Psoas muscle (tissue), 8 donors: Measurements from ENCODE around the gene SNHG17. TPM values are rescaled to one million over a fixed set of nuclear protein-coding genes. Genes with fewer than 3 reads are reported as not detected.
"Not testable (repeated sequence)": the region's sequence is repeated elsewhere in the genome, so short reads cannot be mapped to it uniquely, and the experiment has no call there.

Source experiments
- ATAC-seq, 4 donors: fragments of 200-7000 bp; cut with Tn5 transposase; one replicate each; pipeline ENCODE4 v1.9.1; 2020; ENCODE audit warnings: moderate library complexity in 3 of 4, mild to moderate bottlenecking in 2 of 4
- DNase-seq, 2 donors: peaks; one replicate each; pipeline ENCODE4 v3.0.0-alpha.2; 2020
- H3K27ac ChIP-seq: fragments of 200-600 bp; one replicate; pipeline ENCODE4 v1.8.0; 2022
- H3K27me3 ChIP-seq, 3 donors: fragments of 200-600 bp in 1 of 3; one replicate each; pipeline versions ENCODE4 v1.6.1 to v1.8.0; 2013 to 2022; ENCODE audit warnings: low read length in 2 of 3, mild to moderate bottlenecking in 2 of 3, moderate library complexity in 1 of 3; ENCODE audit not compliant: insufficient read depth in 3 of 3
- H3K36me3 ChIP-seq, 2 donors: fragments of 200-600 bp in 1 of 2; one replicate each; pipeline versions ENCODE4 v1.6.1 to v1.8.0; 2013 to 2022; ENCODE audit warnings: low read depth in 1 of 2, mild to moderate bottlenecking in 1 of 2, moderate library complexity in 1 of 2; ENCODE audit not compliant: insufficient read depth in 1 of 2
- H3K4me1 ChIP-seq: fragments of 200-600 bp; one replicate; pipeline ENCODE4 v1.8.0; 2022
- H3K4me3 ChIP-seq: fragments of 200-600 bp; one replicate; pipeline ENCODE4 v1.8.0; 2022; ENCODE audit warnings: mild to moderate bottlenecking
- H3K9me3 ChIP-seq: fragments of 200-600 bp; one replicate; pipeline ENCODE4 v1.8.0; 2022
- CTCF ChIP-seq: fragments of 200-600 bp; IDR thresholded peaks from one replicate; pipeline ENCODE4 v1.8.0; 2022; ENCODE audit warnings: antibody characterized with exemption
- WGBS, 3 donors: extraction: QIAGEN DNeasy Blood & Tissue Kit; methylation state at CpG; one replicate each; pipeline versions ENCODE4 v1.1.6 to v1.1.7; 2013; 5-methylcytosine and 5-hydroxymethylcytosine counted together
- intact Hi-C, 2 donors: fragments of 100-400 bp; cut with DNase I; formaldehyde crosslinking; loops; one replicate each; pipeline versions ENCODE4 v1.11.0 to v1.14.2; 2022
- polyA plus RNA-seq, 3 donors: library from polyadenylated mRNA; stranded (reverse); fragments of 200-250 nt; gene quantifications; one replicate each; pipeline ENCODE4 v1.2.3, GENCODE V29; 2013
- total RNA-seq, 4 donors: library from RNA; stranded (reverse); fragmentation: NEBNext Ultra II Directional in 2 of 4; extraction: Animal tissue kit (Norgen Biotek cat#: 25700) in 2 of 4; gene quantifications; one replicate each; pipeline versions ENCODE4 v1.2.1 to v1.2.4, GENCODE V29; 2021 to 2023
- donor health status: healthy with polysubstance abuse.
- donor health status: DM: no; HTN: no; CAD: no; lungs with moderate emphysema.
- donor health status: Bipolar disorder and iron deficiency.
- donor health status: healthy.
- donor health status: DM: yes; HTN: yes; CAD: no.
- donor health status: DM: no; HTN: no; CAD: no.
- donor health status: DM: no; HTN: no; CAD: no.
- donor health status: DM: yes; HTN: yes; CAD: no.

Gene SNHG17
- total and polyA plus RNA-seq, 7 donors = 4.6 to 26.0 (median 18.7) TPM

GRCh38 chr20:38392356-38392755 is 42.8 kb downstream of the SNHG17 start:
- Histone ChIP-seq H3K9me3 (no peaks in the 10 kb centered on the region), H3K27ac (no peak overlapping the region), H3K27me3 (no peaks in the 10 kb centered on the region), H3K4me1 (no peaks in the 10 kb centered on the region), H3K36me3 (no peaks in the 10 kb centered on the region), H3K4me3 (no peak overlapping the region)
- TF ChIP-seq CTCF = no peak
- WGBS, 3 donors = 63 to 70% (median 70%) methylated on average over 3 of the region's 3 CpGs
- ATAC-seq (peak in 1 of 4 donors; percentile 41), DNase-seq (no peak)
- intact Hi-C loops = no loop called here

- no peak for TF ChIP-seq CTCF
- DNase-seq = no peak
- WGBS, 3 donors = 58 to 74% (median 63%) methylated on average over 4 of the region's 4 CpGs
These were observed 47.2 kb downstream of the SNHG17 start for GRCh38 chr20:38387953-38388352.

GRCh38 chr20:38386851-38387250 is 48.3 kb downstream of the SNHG17 start:
- Histone ChIP-seq H3K4me1 (no peaks in the 10 kb centered on the region), H3K36me3 (no peaks in the 10 kb centered on the region), H3K9me3 (no peaks in the 10 kb centered on the region), H3K4me3 (no peak overlapping the region), H3K27ac (no peak overlapping the region), H3K27me3 (no peaks in the 10 kb centered on the region)
- no peak for DNase-seq
- ATAC-seq = no peak
- intact Hi-C loops = no loop called here
- TF ChIP-seq CTCF = no peak
- WGBS, 3 donors = 64 to 81% (median 71%) methylated on average over 2 of the region's 2 CpGs

More at GRCh38 chr20:38387953-38388352, 47.2 kb downstream of the SNHG17 start:
- intact Hi-C loops = no loop called here
- Histone ChIP-seq H3K27ac (no peak overlapping the region), H3K9me3 (no peaks in the 10 kb centered on the region), H3K4me1 (no peaks in the 10 kb centered on the region), H3K4me3 (no peak overlapping the region), H3K27me3 (no peaks in the 10 kb centered on the region), H3K36me3 (no peaks in the 10 kb centered on the region)
- no peak for ATAC-seq

- DNase-seq (no peak), ATAC-seq (no peak)
- H3K9me3 ChIP-seq = no peaks in the 10 kb centered on the region
- WGBS, 3 donors = 81 to 89% (median 87%) methylated on average over 8 of the region's 8 CpGs
- H3K27ac ChIP-seq = no peak overlapping the region
- H3K4me3 ChIP-seq = no peak overlapping the region
- intact Hi-C loops = no loop called here
- no peaks in the 10 kb centered on the region for H3K27me3 ChIP-seq
- no peak for TF ChIP-seq CTCF
- H3K4me1 ChIP-seq = no peaks in the 10 kb centered on the region
- no peaks in the 10 kb centered on the region for H3K36me3 ChIP-seq
These were observed 49.1 kb downstream of the SNHG17 start for GRCh38 chr20:38386004-38386403.

GRCh38 chr20:38383147-38383546 is 52.0 kb downstream of the SNHG17 start:
- WGBS, 3 donors = 72 to 84% (median 79%) methylated on average over 4 of the region's 4 CpGs
- intact Hi-C loops = no loop called here
- Histone ChIP-seq H3K27me3 (no peaks in the 10 kb centered on the region), H3K27ac (no peak overlapping the region), H3K4me3 (no peak overlapping the region), H3K36me3 (no peaks in the 10 kb centered on the region), H3K4me1 (no peaks in the 10 kb centered on the region), H3K9me3 (no peaks in the 10 kb centered on the region)
- no peak for TF ChIP-seq CTCF
- DNase-seq = no peak
- no peak for ATAC-seq

GRCh38 chr20:38377838-38378237 is 57.3 kb downstream of the SNHG17 start:
- DNase-seq, ATAC-seq, H3K4me1 ChIP-seq, H3K4me3 ChIP-seq, intact Hi-C loops, H3K27ac ChIP-seq, H3K36me3 ChIP-seq, H3K27me3 ChIP-seq, H3K9me3 ChIP-seq: not testable (repeated sequence)
- WGBS, 3 donors = no CpG with 5 or more reads among the region's 5 CpGs
